Measurements from ENCODE around the gene DHRS13.

DHRS13 gene

GRCh38 chr17:28901866-28902818 is 737 bp downstream of the DHRS13 start:
- no peak for DNase-seq

DNA sequence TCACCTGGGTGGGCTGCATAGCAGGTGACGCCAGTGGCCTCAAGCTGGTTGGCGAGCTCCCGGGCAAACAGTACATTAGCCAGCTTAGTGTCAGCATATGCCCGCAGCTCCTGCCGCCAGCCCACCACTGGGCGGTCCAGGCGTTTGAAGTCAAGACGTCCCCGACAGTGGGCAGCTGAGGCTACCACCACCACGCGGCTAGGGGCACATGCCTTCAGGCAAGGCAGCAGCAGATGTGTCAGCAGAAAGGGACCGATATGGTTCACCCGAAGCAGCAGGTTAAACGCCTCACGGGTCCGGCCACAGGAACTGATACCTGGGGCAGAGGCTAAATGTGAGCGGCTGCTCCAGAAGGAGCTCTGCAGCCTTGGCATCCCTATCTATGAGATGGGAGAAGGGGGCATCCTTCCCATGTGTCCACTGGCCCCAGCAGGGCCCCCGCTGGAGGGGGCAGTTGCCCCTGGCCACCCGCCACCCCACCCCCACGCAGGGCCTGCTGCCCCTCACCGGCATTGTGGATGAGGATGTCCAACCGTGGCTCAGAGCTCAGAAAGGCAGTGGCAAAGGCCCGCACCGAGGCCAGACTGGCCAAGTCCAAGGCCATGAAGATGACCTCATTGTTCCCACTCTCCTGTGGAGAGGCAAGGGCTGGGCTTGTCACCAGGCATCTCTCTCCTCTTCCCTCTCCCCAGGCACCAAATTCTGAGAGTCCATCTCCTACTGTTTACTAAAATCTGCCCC is 1.7 kb downstream of the DHRS13 start:
- DNase-seq, result no peak

- DNase-seq, result no peak
Measured at GRCh38 chr17:28899212-28899815, 3.6 kb downstream of the DHRS13 start.

- DNase-seq, result no peak
Measured at GRCh38 chr17:28898527-28898955, 4.3 kb downstream of the DHRS13 start.

DNA sequence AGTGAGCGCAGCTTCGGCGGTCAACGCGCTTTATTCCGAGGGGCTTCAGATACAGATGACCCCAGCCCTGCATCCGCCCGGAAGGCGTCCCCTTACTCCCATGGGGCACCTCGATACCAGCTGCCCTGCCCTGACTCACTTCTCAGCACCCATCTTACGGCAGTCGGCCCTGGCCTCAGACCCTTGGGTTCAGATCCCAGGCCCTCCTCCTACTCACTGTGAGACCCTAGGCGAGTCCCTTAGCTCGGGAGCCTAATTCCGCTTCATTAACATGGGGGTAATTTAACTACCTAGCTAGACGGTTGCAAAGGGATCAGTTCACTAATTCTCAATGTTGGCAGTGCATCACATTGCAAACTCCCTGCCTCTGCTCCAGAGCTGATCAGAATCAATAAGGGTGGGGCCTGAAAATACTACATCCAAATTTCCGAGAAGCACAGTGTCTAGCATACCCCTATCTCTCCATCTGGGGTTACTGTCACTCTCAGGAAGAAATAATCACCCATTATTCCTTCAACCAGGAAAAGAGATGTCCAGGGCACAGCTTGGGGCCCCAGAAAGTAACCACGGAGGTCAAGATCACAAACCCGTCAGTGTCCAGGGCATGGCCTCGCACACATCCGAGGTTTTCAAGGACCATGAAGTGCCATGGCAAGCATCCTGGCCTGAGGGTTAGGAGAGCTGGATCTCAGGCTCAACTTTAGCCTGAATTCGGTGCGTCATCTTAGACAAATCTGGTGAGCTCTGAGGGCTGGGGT is 4.9 kb downstream of the DHRS13 start:
- DNase-seq, result no peak

DNA sequence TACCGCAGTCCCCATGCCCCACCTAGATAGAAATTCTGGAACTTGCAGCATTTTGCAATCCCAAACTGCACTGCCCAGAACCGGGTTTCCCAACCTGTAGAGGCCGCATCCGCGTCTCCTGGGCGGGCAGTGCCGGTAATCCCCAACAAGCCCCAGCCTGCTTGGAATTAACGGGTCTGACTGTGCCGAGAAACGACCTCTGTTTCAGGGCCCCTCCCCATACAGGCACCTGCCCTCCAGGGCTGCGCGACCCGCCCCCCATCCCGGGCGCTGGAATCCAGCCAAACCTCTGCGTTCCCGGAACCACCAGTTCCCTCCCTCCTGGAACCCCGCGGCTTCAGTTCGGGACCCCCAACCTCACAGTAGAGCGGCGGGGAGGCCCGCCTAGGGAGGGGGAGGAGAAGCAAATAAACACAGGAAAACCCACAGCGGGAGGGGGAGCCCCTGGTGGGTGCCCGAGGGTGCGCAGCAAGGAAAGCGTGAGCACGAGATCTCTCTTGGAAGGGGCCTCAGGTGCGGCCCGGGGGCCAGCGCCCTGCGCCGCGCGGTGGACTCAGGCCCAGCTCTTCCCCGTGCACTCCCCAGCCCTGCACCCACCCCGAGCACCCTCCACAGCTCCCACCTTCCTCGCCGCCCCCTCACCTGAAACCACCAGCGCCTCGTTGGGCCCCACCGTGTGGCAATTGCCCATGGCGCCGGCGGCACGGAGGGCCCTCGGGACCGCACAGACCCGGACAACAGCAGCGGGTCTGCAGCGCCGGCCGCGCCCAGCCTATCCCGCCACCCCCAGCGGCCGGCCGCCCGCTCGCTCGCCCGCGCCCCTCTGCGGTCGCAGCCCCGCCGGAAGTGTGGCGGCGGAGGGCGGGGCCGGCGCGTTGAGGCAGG is 5.8 kb downstream of the DHRS13 start, which contains the start of gene FLOT2:
TSS of gene FLOT2 (minus strand) at position 850 of the 885 bp plus-strand sequence. CDS start at position 691, 159 bp downstream.
- DNase-seq, result peak; percentile 89 to 94

GRCh38 chr17:28896491-28896883 is 6.4 kb downstream of the DHRS13 start:
- DNase-seq, result no peak

GRCh38 chr17:28895794-28896447 is 7.0 kb downstream of the DHRS13 start:
- peak in 1 of 2 donors; percentile 12 for DNase-seq

DNA sequence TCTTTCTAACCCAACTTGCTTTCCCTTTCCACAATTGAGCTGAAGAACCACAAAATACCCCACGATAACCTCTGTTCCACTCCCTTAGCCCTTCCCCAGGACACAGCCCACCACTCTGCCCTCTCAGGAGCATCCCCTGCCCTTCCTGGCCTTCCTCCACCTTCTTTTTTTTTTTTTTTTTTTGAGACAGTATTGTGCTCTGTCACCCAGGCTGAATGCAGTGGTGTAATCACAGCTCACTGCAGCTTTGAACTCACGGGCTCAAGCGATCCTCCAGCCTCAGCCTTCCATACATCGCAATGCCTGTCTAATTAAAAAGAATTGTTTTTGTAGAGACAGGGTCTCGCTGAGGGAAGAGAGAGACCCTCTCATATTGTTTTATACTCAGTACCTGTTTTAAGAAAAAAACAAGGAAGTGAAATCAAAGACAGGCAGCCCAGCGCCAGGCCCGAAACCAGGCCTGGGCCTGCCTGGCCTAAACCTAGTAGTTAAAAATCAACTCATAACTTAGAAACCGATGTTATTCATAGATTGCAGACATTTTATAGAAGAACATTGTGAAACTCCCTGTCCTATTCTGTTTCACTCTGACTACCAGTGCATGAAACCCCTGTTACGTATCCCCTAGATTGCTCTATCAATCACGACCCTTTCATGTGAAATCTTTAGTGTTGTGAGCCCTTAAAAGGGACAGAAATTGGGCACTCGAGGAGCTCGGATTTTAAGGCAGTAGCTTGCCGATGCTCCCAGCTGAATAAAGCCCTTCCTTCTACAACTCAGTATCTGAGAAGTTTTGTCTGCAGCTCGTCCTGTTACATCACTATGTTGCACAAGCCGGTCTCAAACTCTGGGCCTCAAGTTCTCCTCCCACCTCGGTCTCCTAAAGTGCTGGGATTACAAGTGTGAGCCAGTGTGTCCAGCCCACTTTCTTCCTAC is 9.4 kb downstream of the DHRS13 start:
- peak; percentile 82 to 88 for DNase-seq

DNA sequence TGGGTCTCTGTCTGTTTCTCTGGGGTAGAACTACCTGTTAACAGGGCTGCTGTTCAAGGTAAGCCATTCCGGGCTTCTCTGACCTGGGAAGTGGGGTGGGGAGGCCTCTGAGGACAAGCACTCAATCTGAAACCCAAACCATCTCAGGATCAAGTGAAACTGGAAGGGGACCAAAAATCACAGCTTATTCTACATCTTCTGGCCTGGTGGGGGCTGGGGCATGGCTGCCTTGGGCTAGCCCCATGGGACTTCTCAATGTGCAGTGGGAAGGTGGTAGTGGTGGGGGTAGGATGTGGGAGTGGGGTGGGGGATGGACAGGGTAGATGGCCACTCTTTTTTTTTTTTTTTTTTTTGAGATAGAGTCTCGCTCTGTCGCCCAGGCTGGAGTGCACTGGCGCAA is 10.9 kb downstream of the DHRS13 start:
- DNase-seq, result no peak

DNA sequence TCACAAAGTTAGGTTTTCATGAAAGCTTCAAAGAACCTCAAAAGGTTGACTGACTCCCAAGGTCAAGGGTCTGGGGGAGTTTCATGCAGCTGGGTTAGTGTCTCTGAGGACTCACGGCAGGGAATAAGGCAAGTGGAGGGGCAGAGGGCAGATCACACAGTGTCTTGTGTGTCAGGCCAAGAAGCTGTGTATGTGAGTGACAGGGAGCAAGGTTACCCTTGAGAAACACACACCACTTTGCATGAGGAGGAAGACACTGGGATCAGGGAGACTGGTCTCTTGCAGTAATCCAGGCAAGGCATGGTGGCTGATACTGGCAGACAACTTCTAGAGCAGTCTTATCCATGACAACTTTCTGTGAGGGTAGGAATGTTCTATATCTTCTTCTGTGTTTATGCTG is 11.7 kb downstream of the DHRS13 start:
- no peak for DNase-seq

GRCh38 chr17:28889996-28890395 is 12.9 kb downstream of the DHRS13 start:
- DNase-seq, result peak in 1 of 2 donors; percentile 38

DNA sequence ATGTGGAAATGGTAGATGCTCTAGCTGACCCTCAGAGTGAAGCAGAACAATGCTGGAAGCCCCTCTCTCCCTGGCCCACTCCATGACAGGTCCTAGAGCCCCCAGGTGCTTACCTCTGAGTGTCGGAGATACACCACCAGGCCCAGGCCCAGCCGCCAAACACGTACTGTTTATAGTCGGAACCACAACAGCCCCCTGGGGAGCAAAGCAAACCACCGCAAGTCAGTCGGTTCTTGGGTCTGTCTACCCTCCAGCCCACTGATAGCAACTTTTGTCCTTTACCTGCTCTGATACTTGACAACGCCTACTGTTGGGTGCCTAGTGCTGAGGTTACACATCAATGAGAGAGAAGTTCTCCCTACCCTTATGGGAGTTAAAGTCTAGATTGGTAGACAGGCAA is 14.0 kb downstream of the DHRS13 start:
- no peak for DNase-seq

DNA sequence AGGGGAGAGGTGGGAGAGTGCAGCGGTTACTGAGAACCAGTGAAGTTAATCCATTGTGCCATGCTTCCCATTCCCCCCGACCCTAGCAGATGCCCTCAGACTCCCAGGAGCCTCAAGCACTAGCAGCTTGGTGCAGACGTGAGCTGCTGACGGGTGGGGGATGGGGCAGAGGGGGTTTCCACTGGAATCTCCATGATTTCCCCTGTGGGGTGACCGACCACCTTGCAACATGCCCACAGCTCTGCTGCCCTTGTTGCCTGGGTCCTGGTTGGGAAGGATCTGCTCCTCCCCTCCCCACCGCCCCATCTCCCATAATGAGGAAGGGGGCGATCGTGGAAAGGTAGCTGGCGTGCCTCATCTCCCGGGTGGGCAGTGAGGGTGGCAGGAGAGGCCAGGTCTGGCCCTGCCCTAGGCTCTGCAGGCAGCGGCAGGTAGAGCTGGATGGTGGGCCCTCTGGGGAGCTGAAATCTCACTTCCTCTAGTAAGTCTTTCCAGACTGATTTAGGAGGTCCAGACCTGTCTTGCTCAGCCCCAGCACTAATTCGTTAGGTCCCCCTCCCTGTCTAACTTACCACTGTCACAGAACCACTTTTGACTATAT is 14.9 kb downstream of the DHRS13 start:
- peak; percentile 31 to 44 for DNase-seq

GRCh38 chr17:28885951-28886350 is 16.9 kb downstream of the DHRS13 start:
- no peak for DNase-seq

GRCh38 chr17:28885363-28885762 is 17.5 kb downstream of the DHRS13 start:
- DNase-seq, result no peak

DNA sequence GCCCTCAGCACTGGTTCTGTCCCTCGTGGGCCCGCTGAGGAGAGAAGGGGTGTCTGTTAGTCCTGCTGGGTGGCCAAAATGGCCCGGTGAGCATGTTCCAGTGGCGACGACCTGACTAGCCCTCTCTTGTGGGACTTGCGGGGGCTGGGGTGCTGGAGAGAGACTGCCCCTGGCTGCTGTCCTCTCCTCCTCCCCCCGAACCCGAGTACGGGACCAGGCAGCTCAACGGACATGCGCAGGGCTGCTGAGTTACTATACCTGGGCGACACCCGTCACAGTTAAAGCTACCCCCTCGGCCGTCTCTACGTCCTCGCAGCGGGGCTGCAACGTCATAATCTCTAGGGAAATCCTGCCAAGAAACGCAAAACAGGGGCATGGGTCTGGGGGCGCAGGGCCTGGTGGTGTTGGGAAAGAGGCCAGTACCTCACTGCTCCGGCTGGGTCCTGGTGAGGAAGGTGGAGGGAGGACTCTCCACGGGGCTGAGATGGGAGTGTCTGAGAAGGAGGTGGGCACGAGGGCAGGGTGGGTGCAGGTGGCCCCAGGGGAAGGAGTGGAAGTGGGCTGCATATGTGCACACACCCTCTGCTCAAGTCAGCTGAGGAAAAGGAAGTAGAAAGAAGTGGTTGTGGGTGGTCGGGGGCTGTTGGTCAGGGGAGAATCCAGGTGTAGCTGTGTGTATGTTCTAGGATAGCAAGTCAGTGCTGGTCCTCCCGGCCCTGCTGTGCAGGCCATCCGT is 18.7 kb downstream of the DHRS13 start:
- DNase-seq, result no peak

- DNase-seq, result no peak
Measured at GRCh38 chr17:28882154-28882895, 20.6 kb downstream of the DHRS13 start.
